HPDE6-E6E7 (cell line): ENCODE data around the gene FBXW8.

Experiments used
- DNase-seq: peaks from one replicate; pipeline ENCODE4 v3.0.0; 2011; ENCODE audit warnings: missing footprints; ENCODE audit errors: extremely low spot score

Gene FBXW8

DNA sequence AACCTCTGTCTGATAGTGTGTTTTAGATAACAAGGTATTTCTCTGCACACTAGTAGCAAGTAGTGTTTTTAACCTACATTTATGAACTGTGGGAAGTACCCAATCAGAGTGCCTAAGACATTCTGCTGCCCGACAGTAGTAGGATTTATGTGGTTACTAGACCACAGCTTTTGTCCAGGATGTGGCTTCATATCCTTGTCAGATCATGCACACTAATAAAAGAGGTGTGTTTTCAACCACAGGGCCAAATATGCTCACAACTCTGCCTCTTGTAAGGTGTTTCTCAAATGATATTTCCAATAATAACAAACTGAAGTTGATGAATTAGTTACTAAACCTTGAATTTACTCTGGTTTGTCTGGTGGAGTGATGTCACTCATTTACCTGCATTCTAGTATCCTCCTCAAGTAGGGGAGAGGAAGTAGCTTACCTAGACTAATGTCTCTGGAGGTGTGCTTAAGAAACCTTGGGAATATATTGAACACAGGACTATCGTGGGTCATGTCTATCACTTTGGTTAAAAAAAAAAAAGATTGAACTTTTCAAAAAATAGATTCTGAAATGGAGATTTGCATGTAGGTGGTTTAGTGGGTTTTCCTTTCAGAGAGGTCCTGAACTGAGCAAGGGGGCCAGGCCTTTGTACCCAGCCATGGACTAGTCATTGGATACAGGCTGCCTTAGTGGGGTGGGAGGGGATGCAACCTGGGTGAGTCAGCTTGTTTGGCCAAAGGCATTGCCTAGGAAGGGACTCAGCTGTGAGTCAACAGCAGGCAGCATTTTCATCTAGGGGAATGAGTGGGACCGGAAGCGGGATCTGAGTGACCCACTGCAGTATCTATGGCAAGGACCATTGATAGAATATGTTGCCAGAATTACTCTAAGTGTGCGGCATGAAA lies 14.1 kb downstream of the FBXW8 start:
- DNase-seq, result peak; percentile 40

GRCh38 chr12:116926283-116927243 lies 15.8 kb downstream of the FBXW8 start:
- DNase-seq, result no peak

- DNase-seq, result no peak
Observed at GRCh38 chr12:116927244-116927940, 16.6 kb downstream of the FBXW8 start.

- no peak for DNase-seq
Observed at GRCh38 chr12:116928504-116928903, 17.8 kb downstream of the FBXW8 start.

DNA sequence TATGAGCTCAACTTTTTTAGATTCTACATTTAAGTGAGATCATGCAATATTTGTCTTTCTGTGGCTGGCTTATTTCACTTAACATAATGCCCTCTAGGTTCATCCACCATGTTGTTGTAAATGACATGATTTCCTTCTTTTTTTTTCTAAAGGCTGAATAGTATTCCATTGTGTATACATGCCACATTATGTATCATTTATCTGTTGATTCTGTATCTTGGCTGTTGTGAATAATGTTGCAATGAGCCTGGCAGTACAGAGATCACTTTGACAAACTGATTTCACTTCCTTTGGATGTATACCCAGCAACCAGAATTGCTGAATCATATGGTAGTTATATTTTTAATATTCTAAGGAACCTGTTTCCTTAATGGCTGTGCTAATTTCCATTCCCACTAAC lies 19.1 kb downstream of the FBXW8 start:
- DNase-seq, result no peak

- no peak for DNase-seq
Observed at GRCh38 chr12:116931665-116932064, 20.9 kb downstream of the FBXW8 start.

DNA sequence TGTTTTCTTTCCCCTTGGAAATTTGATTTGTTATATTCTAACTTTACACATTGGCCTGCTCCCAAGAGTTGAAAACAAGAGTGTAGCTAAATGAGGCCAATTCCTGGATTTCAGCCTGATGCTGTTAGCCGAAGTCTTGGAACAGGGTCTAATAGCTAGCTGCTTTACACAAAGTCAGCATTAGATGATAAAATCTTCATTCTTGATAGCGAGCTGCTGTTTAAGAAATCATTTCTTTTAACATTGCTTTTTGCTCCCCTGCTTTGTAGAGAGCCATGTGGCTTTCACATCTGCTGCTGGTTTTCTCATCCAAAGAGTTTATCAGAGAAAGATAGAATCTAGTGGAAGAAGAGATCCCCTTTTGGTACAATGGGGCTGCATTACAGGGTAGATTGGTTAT lies 22.3 kb downstream of the FBXW8 start:
- no peak for DNase-seq

DNA sequence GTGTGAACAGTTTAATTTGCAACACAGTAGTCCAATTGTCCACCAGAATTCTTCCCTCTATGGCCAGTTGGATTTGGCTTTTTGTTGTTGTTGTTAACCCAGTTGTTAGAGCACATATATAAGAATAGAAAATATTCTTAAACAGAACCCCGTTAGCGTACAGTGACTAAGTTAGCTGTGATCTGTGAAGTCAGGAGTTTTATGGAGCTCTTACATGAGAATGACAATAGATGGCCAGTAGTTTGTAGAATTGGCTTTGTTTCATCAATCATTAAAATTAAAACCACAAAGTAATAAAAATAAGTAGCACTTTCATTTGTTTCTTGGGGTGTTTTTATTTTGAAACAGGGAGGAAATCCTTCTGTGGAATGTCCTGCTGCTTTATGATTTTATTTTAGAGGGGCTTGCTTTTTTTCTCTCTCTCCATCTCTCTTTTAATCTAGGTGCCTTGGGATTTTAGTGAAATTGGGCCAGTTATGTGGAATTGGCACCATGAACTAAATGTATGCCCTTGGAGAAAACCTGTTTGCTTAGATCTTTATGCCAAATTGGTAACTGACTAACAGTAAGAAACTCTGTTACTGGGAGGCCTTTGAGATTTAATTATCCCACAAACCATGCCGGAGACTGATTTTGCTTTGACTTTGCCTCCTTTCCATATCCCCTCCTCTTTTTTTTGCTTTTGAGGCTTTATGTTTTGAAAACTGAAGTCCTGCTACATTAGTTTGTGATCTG lies 22.9 kb downstream of the FBXW8 start:
- no peak for DNase-seq

DNA sequence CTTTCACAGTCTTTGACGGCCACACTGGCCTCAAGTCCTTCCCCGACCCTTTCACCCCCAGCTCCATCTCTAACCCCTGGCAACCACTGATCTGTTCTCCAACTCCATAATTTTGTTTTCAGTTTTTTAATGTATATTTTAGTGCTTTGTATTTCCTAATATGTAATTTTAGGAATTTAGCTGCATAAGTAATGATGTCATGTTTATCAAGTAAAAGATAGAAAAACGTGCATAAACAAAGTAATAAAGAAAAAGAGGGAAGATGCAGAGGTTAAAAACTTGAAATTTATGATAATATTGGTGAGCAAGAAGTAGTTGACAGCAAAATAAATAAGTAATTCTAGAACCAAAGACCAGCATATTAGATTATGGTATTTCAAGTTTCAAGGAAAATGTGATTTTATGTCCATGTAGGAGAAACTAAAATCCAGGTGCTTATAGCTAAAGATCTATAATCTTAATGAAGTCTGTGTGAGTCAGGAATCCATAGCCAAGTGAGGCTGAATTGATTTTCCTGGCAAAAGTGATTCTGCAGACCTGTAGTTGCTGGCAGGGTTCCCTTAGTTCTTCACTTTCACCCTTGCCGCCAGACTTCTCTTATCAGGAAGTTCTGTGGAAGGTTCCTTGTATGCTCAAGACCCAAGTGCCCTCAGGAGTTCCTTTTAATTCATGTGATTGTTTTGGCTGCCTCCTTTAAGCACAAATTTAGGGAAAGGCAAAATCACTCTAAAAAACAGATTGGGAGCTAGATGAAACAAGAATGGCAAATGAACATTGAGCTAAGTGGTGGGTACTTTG lies 24.4 kb downstream of the FBXW8 start:
- no peak for DNase-seq

- no peak for DNase-seq
Observed at GRCh38 chr12:116937640-116938039, 26.9 kb downstream of the FBXW8 start.

GRCh38 chr12:116939734-116940133 lies 29.0 kb downstream of the FBXW8 start:
- no peak for DNase-seq

- no peak for DNase-seq
Observed at GRCh38 chr12:116941188-116941587, 30.4 kb downstream of the FBXW8 start.

- DNase-seq, result no peak
Observed at GRCh38 chr12:116943419-116944372, 32.9 kb downstream of the FBXW8 start.

DNA sequence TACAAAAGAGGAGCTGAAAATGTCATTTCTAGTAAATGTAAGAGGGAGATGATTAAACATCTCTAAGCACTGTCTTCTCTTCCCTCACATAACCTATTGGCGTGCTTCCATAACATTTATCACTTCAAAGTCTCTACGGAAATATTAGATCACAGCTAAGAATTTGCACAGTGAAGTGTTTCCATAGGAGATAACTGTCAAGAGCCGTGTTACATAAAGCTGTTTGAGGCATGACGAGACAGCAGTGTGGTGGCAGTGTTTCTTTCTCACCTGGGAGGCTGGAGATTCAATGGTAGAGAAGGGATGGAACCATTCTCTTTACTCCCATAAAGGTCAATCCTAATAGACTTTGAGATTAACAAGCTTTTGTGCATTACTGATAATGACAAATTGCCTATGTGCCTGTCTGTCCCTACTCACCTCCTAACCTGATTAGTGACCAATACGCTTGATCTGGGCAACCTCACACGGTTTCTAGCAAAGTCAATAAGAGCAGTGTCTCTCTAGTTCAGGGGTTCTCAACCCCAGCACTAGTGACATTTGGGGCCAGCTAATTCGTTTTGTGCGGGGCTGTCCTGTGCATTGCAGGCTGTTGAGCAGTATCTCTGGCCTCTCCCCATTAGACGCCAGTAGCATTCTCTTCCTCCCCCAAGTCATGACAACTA lies 35.3 kb downstream of the FBXW8 start:
- DNase-seq, result no peak

GRCh38 chr12:116948298-116948697 lies 37.5 kb downstream of the FBXW8 start:
- DNase-seq, result no peak

DNA sequence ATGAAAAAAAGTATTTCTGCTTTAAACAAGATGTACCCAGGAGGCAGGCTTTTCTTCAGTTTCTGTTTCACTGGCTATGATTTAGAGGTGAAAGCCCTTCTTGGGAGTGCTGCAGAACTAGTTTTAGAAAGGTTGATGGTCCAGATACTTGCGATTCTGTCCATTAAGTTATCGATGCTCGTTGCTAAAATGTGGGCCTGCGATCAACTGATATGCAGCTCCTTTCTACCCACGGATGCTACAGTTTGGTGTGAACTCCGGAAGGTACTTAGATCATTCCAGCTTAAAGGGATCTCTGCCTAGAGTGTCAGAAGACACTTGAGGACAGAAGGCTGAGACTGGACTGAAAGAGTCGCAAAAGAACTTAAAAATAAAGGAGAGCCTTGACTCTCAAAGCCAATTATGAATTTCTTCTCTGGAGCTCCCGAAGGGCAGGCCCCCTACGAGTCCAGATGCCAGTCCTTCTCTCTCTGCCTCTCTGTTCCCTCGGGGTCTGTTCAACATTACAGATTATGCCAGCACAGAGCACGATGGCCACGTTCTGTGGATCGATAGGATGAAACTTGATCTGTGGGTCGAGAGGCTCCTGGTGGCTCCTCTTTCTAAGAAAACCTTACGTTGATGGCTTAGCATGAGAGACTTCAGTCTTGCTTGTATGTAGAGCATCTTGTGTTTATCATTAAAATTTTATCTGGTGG lies 40.0 kb downstream of the FBXW8 start:
- no peak for DNase-seq

GRCh38 chr12:116954710-116955381 lies 44.1 kb downstream of the FBXW8 start:
- no peak for DNase-seq
